GM13977 (cell line): ENCODE results near the gene APRT.

ENCODE experiments used
- DNase-seq: peaks from one replicate; pipeline ENCODE4 v3.0.0; 2012; ENCODE audit warnings: low spot score
- in situ Hi-C: fragments of 300-500 bp; cut with MboI; formaldehyde crosslinking; loops from one replicate; pipeline ENCODE4 v1.12.0; 2022; ENCODE audit warnings: low sequenced_read_pairs, low pct_unique_long_range_greater_than_20kb, mixed read lengths, inconsistent platforms; ENCODE audit not compliant: unreplicated experiment
- TF ChIP-seq, protein P1 (sequence below): IDR thresholded peaks from 2 replicates; pipeline ENCODE4 v1.5.1; 2012; ENCODE audit warnings: mild to moderate bottlenecking, control low read depth; ENCODE audit not compliant: insufficient read depth; ENCODE audit errors: extremely low read depth, missing control alignments

The APRT gene

GRCh38 chr16:88779406-88780141 is 32.2 kb downstream of the APRT start:
- TF ChIP-seq, protein P1, sequence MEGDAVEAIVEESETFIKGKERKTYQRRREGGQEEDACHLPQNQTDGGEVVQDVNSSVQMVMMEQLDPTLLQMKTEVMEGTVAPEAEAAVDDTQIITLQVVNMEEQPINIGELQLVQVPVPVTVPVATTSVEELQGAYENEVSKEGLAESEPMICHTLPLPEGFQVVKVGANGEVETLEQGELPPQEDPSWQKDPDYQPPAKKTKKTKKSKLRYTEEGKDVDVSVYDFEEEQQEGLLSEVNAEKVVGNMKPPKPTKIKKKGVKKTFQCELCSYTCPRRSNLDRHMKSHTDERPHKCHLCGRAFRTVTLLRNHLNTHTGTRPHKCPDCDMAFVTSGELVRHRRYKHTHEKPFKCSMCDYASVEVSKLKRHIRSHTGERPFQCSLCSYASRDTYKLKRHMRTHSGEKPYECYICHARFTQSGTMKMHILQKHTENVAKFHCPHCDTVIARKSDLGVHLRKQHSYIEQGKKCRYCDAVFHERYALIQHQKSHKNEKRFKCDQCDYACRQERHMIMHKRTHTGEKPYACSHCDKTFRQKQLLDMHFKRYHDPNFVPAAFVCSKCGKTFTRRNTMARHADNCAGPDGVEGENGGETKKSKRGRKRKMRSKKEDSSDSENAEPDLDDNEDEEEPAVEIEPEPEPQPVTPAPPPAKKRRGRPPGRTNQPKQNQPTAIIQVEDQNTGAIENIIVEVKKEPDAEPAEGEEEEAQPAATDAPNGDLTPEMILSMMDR: no peak
- in situ Hi-C loops: loop anchor here (10.0 kb wide), 1 partner anchor 45 kb away; no protein-coding TSS in a partner anchor
- DNase-seq: no peak

DNA sequence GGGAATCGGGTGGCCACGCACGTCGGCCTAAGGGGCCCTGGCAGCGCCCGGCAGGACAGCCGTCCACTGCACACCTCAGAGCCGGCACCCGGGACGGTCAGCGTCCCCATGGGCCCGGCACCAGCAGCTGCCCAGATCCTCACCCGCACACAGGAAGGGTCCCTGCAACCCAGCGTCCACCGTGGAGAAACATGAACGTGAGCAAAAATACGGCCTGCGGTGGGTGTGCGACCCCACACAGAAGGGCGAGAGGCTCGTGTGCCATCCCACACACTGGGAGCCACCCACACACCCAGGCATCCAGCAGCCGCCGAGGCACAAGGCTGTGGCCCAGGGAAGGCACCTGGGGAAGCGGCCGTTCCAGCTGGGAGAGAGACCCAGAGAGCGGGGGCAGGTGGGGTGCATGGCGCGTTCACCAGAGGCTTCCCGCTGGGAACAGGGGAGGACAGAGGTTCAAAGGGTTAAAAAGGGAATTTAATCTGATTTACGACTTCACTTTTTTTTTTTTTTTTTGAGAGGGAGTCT is 33.1 kb downstream of the APRT start:
- DNase-seq: no peak

GRCh38 chr16:88778271-88778525 is 33.5 kb downstream of the APRT start:
- in situ Hi-C loops: no loop called here
- no peak for DNase-seq
- TF ChIP-seq, protein P1: no peak

More for the DNA sequence above, 33.1 kb downstream of the APRT start:
- in situ Hi-C loops: no loop called here
- TF ChIP-seq, protein P1: no peak

DNA sequence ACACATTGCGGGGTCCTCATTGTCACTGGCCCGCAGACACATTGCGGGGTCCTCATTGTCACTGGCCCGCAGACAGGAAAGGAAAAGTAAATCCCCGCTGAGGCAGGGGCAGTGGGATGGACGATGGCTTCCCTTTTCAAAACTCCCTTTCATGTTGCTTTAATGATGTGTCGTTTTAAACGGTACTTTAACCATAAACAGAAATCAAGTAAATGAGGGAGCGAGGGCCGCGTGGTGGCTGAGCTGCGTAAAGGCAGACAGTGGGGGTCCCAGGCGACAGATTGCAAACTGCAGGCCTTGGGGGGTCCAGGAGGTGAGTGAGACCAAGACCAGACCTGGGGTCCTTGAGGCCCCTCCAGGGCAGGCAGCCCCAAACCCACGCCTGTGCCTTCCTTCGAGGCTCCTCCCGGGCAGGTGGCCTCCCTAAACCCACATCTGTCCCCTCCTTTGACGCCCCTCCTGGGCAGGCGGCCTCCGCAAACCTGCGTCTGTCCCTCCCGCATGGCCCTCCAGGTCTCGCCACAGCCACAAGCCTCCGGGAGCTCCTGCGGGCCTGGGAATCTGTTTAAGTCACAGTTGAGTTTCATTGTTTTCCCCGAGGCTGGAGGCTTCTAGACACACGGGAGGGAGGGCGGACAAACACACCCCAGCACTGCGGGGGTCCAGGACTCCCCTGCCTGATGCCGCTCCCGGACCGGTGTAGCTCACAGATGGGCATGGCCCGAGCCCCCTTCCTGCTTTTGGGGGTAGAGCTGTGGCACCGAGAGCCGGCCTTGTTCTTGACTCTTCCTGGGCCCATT is 34.1 kb downstream of the APRT start:
- in situ Hi-C loops: no loop called here
- TF ChIP-seq, protein P1: no peak
- no peak for DNase-seq

DNA sequence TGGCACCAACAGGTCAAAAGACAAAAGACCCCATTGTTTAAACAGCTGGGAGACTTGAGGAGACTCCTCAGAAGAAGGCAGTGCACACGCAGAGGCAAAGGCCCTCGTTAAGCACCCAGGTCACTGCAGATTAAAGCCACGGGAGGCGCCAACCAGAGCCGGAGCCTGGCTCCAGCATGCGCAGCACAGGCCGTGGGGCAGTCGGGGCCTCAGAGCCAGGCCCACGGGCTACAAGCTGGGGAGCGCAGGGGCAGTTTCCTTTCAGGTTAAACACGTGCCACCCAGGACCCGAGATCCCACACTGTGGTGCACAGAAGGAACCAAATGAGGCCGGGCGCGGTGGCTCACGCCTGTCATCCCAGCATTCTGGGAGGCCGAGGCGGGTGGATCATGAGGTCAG is 35.9 kb downstream of the APRT start:
- in situ Hi-C loops: no loop called here
- TF ChIP-seq, protein P1: no peak
- DNase-seq: no peak

GRCh38 chr16:88774544-88775393 is 37.0 kb downstream of the APRT start:
- TF ChIP-seq, protein P1: no peak
- no peak for DNase-seq
- in situ Hi-C loops: no loop called here
